ENCODE measurements around the gene CRYGC. TPM values are rescaled to one million over a fixed set of nuclear protein-coding genes. Genes with fewer than 3 reads are reported as not detected.

The CRYGC gene
- not detected in 2 replicates for total RNA-seq (2021; fragmentation: NEBNext Ultra II Directional; extraction: Animal tissue kit (Norgen Biotek cat#: 25700))
- polyA plus RNA-seq (2011; rRNA removed) = not detected in 2 replicates
- polyA plus RNA-seq (2011; cell fraction: cytosol; rRNA removed) = not detected
- polyA plus RNA-seq (2011; cell fraction: nucleus; rRNA removed) = not detected
- not detected in 4 replicates for polyA plus RNA-seq (2012, experiment 1 of 2)
- polyA plus RNA-seq (2012, experiment 2 of 2) = not detected
- polyA plus RNA-seq (2013, experiment 1 of 2) = not detected
- polyA plus RNA-seq (2013, experiment 2 of 2) = not detected
- polyA minus RNA-seq (2011; rRNA and poly(A)+ RNA removed) = not detected in 2 replicates
- polyA minus RNA-seq (2011; cell fraction: cytosol; rRNA and poly(A)+ RNA removed) = not detected
- polyA minus RNA-seq (2011; cell fraction: nucleus; rRNA and poly(A)+ RNA removed) = not detected
- long read RNA-seq, experiment 1, partial matches to known transcripts = 0 of 1 reads
- long read RNA-seq, experiment 1, other reads (novel, unspliced or antisense) = 0 of 1 reads
- long read RNA-seq, experiment 2 = 0 reads

- Histone ChIP-seq H3K36me3 (ENCODE audit: control insufficient read depth in 2 of 4, insufficient read depth in 4 of 4, low read length in 3 of 4) (no peaks in the 10 kb centered on the region), H2BK120ac (replicated peaks; ENCODE audit: low read depth, low read length) (no peak within 1 kb of the TSS), H4K8ac (ENCODE audit: extremely low read depth, insufficient read depth, low read length) (no peak within 1 kb of the TSS), H3K4me1 (replicated peaks in 1 of 4; ENCODE audit: control insufficient read depth in 3 of 4, insufficient read depth in 4 of 4, low read length in 3 of 4) (no peaks in the 10 kb centered on the region), H3K4me3 (ENCODE audit: extremely low read depth in 1 of 4, insufficient read depth in 2 of 4, low read depth in 3 of 4, low read length in 4 of 4) (no peak within 1 kb of the TSS), H2AFZ (ENCODE audit: low read length) (no peak within 1 kb of the TSS), H3K9me3 (ENCODE audit: insufficient read depth in 2 of 2, low read depth in 1 of 2, low read length in 1 of 2) (no peaks in the 10 kb centered on the region), H3K23me2 (ENCODE audit: low read depth, low read length) (no peaks in the 10 kb centered on the region), H3K23ac (ENCODE audit: insufficient read length) (no peak within 1 kb of the TSS), H3K56ac (replicated peaks; ENCODE audit: insufficient read length, low read depth, low read length) (no peak within 1 kb of the TSS), H3K4me2 (ENCODE audit: insufficient read depth in 1 of 2, low read depth in 2 of 2, low read length in 2 of 2) (no peak within 1 kb of the TSS), H4K20me1 (replicated peaks in 1 of 2; ENCODE audit: control insufficient read depth in 1 of 2, insufficient read depth in 2 of 2, low read length in 2 of 2) (no peaks in the 10 kb centered on the region), H3K4ac (replicated peaks; ENCODE audit: insufficient read length, low read depth, low read length) (no peak within 1 kb of the TSS), H3K27ac (ENCODE audit: low read depth, low read length) (no peak within 1 kb of the TSS), H3K79me2 (ENCODE audit: control insufficient read depth in 1 of 2, insufficient read depth in 2 of 2, low read length in 2 of 2) (no peaks in the 10 kb centered on the region), H2BK15ac (ENCODE audit: low read length) (no peak within 1 kb of the TSS), H4K5ac (ENCODE audit: insufficient read length, low read depth, low read length) (no peak within 1 kb of the TSS), H3K18ac (ENCODE audit: extremely low read depth, low read length) (no peak within 1 kb of the TSS), H2BK12ac (ENCODE audit: low read depth, low read length) (no peak within 1 kb of the TSS), H3K9ac (replicated peaks in 1 of 4; ENCODE audit: extremely low read depth in 1 of 4, low read depth in 3 of 4, low read length in 3 of 4) (no peak within 1 kb of the TSS), H3K27me3 (replicated peaks in 1 of 4; ENCODE audit: control insufficient read depth in 3 of 4, extremely low read depth in 1 of 4, insufficient read depth in 3 of 4, low read length in 3 of 4) (no peaks in the 10 kb centered on the region), H2BK20ac (ENCODE audit: low read length) (no peak within 1 kb of the TSS), H2BK5ac (ENCODE audit: low read depth, low read length) (no peak within 1 kb of the TSS), H2AK5ac (ENCODE audit: low read depth, low read length) (no peak within 1 kb of the TSS), H3K79me1 (ENCODE audit: low read depth, low read length) (no peaks in the 10 kb centered on the region), H3K14ac (ENCODE audit: insufficient read length) (no peak within 1 kb of the TSS), H4K91ac (replicated peaks; ENCODE audit: insufficient read length, low read length) (no peak within 1 kb of the TSS)
- DNase-seq (ENCODE audit: low read depth in 1 of 2, low spot score in 2 of 2) (no peak), FAIRE-seq (no peak)
- ChIA-PET CTCF (ENCODE audit: partially characterized antibody) (interaction anchor here (1.5 to 3.7 kb wide), 5 partner anchors 13 to 45 kb away, joined by 4 to 17 read pairs (median 5); no protein-coding TSS in a partner anchor), POLR2A (ENCODE audit: partially characterized antibody) (interaction anchor here (1.0 to 1.1 kb wide), 2 partner anchors 15 to 16 kb away, joined by 3 to 4 read pairs; partner anchors contain the start of gene CRYGB)
- no peak for TF ChIP-seq SIN3A (conservative IDR thresholded peaks at IDR 0.05 in 1 of 2, IDR thresholded peaks at IDR 0.05 in 1 of 2; ENCODE audit: low read depth in 1 of 2, low read length in 2 of 2)
- 82% methylated on average over 19 of the region's 19 CpGs; no CpG with 5 or more reads in 1 of the 2 experiments for WGBS, 2 experiments (ENCODE audit: extremely low coverage in 1 of 2, insufficient coverage in 1 of 2, insufficient read length in 1 of 2, insufficient replicate concordance in 2 of 2, low coverage in 1 of 2, low lambda C conversion rate in 2 of 2, missing lambda C conversion rate in 1 of 2)
Observed at GRCh38 chr2:208129744-208130711, at the start of gene CRYGC. TSS of gene CRYGC (minus strand) at chr2:208129828. CDS start at chr2:208129792, 36 bp downstream.

Data from H1 (cell line).